Right lobe of liver (tissue), 6 donors: Measurements from ENCODE around the gene OR11G2. TPM values are rescaled to one million over a fixed set of nuclear protein-coding genes. Genes with fewer than 3 reads are reported as not detected.
"Not testable (repeated sequence)": the region's sequence is repeated elsewhere in the genome, so short reads cannot be mapped to it uniquely, and the experiment has no call there.

ENCODE experiments used
- ATAC-seq, 4 donors: fragments of 200-7000 bp; cut with Tn5 transposase; one replicate each; pipeline ENCODE4 v1.9.1; 2020; ENCODE audit warnings: mild to moderate bottlenecking in 4 of 4, moderate library complexity in 4 of 4
- DNase-seq, 3 donors: peaks; one replicate each; pipeline ENCODE4 v3.0.0-alpha.2; 2020
- H3K27ac ChIP-seq, 3 donors: fragments of 200-600 bp; one replicate each; pipeline ENCODE4 v1.8.0; 2022
- H3K27me3 ChIP-seq, 2 donors: fragments of 200-600 bp; one replicate each; pipeline ENCODE4 v1.8.0; 2022
- H3K36me3 ChIP-seq, 4 donors: fragments of 200-600 bp; sonication (generic) in 1 of 4; one replicate each; pipeline versions ENCODE4 v1.5.1 to v1.8.0; 2017 to 2022; ENCODE audit warnings: control low read depth in 1 of 4
- H3K4me1 ChIP-seq, 4 donors: fragments of 200-600 bp; sonication (generic) in 1 of 4; one replicate each; pipeline versions ENCODE4 v1.5.1 to v1.8.0; 2017 to 2022; ENCODE audit warnings: control low read depth in 1 of 4
- H3K4me3 ChIP-seq, 3 donors: fragments of 200-600 bp; one replicate each; pipeline ENCODE4 v1.8.0; 2022
- H3K9me3 ChIP-seq, 4 donors: fragments of 200-600 bp; sonication (generic) in 1 of 4; one replicate each; pipeline versions ENCODE4 v1.5.1 to v1.8.0; 2017 to 2022; ENCODE audit warnings: control low read depth in 1 of 4
- CTCF ChIP-seq, 4 donors: fragments of 200-600 bp in 3 of 4; fragments of 450-650 bp in 1 of 4; IDR thresholded peaks; one replicate each; pipeline versions ENCODE4 v1.5.1 to v1.8.0; 2016 to 2022; ENCODE audit warnings: antibody characterized with exemption in 4 of 4, mild to moderate bottlenecking in 2 of 4
- POLR2A ChIP-seq: fragments of 450-650 bp; IDR thresholded peaks from one replicate; pipeline ENCODE4 v1.6.1; 2017; ENCODE audit warnings: antibody characterized with exemption, mild to moderate bottlenecking
- WGBS: methylation state at CpG from one replicate; pipeline ENCODE4 v1.1.6; 2018; ENCODE audit warnings: low coverage, low lambda C conversion rate; ENCODE audit not compliant: insufficient coverage; ENCODE audit errors: missing lambda C conversion rate; 5-methylcytosine and 5-hydroxymethylcytosine counted together
- intact Hi-C, 2 donors: fragments of 100-400 bp; cut with DNase I; formaldehyde crosslinking; loops; one replicate each; pipeline versions ENCODE4 v1.11.2 to v1.14.1; 2022
- total RNA-seq, 6 experiments: library from RNA; depleted of rRNA in 2 of 6; stranded (reverse); fragments of >200 nt in 2 of 6; fragmentation: NEBNext Ultra II Directional in 3 of 6; extraction: Animal tissue kit (Norgen Biotek cat#: 25700) in 3 of 6; gene quantifications; one replicate each; pipeline versions ENCODE4 v1.1.0 to v1.2.4, GENCODE V29; 2016 to 2023
- donor health status: DM: no; HTN: yes; CAD: no.
- donor health status: DM: no; HTN: no; CAD: no.
- donor health status: DM: no; HTN: no; CAD: no.
- donor health status: DM: no; HTN: yes; CAD: no.
- donor health status: DM: no; HTN: yes; CAD: no.

Gene OR11G2
- total RNA-seq, 6 experiments from 2014 or later, result not detected

- ATAC-seq, result no peak
- intact Hi-C loops, result no loop called here
- no peak overlapping the region for H3K27ac ChIP-seq
Observed at GRCh38 chr14:20184181-20184580, 6.5 kb upstream of the OR11G2 start.

GRCh38 chr14:20191396-20191795 is 700 bp downstream of the OR11G2 start:
- DNase-seq, result no peak
- no peak for ATAC-seq
- no peaks in the 10 kb centered on the region for H3K27me3 ChIP-seq
- H3K4me3 ChIP-seq, result no peak overlapping the region
- no peaks in the 10 kb centered on the region for H3K36me3 ChIP-seq
- H3K27ac ChIP-seq, result no peak overlapping the region
- H3K9me3 ChIP-seq, result no peaks in the 10 kb centered on the region
- 48% methylated on average over 3 of the region's 3 CpGs for WGBS
- no peak for TF ChIP-seq CTCF (IDR thresholded peaks at IDR 0.05)
- no peak for TF ChIP-seq POLR2A
- H3K4me1 ChIP-seq, result no peaks in the 10 kb centered on the region
- intact Hi-C loops, result no loop called here

More at GRCh38 chr14:20184181-20184580, 6.5 kb upstream of the OR11G2 start:
- TF ChIP-seq POLR2A, result no peak
- no peaks in the 10 kb centered on the region for H3K36me3 ChIP-seq
- WGBS, result 46% methylated on average over 4 of the region's 5 CpGs
- no peaks in the 10 kb centered on the region for H3K9me3 ChIP-seq
- H3K4me3 ChIP-seq, result no peak overlapping the region
- no peaks in the 10 kb centered on the region for H3K27me3 ChIP-seq
- no peaks in the 10 kb centered on the region for H3K4me1 ChIP-seq
- DNase-seq, result no peak

GRCh38 chr14:20194101-20194500 is 3.4 kb downstream of the OR11G2 start:
- no peak for DNase-seq
- no peak overlapping the region for H3K27ac ChIP-seq
- TF ChIP-seq POLR2A, result no peak
- TF ChIP-seq CTCF (IDR thresholded peaks at IDR 0.05), result no peak

GRCh38 chr14:20195170-20195569 is 4.5 kb downstream of the OR11G2 start:
- H3K27ac ChIP-seq, H3K36me3 ChIP-seq, H3K9me3 ChIP-seq, DNase-seq, H3K4me3 ChIP-seq, H3K4me1 ChIP-seq, intact Hi-C loops, H3K27me3 ChIP-seq, ATAC-seq: not testable (repeated sequence)
- WGBS, result 46% methylated on average over 5 of the region's 6 CpGs

More at GRCh38 chr14:20194101-20194500, 3.4 kb downstream of the OR11G2 start:
- intact Hi-C loops, result no loop called here
- Histone ChIP-seq H3K36me3 (no peaks in the 10 kb centered on the region), H3K9me3 (no peaks in the 10 kb centered on the region), H3K27me3 (no peaks in the 10 kb centered on the region), H3K4me3 (no peak overlapping the region), H3K4me1 (no peaks in the 10 kb centered on the region)
- ATAC-seq, result no peak

- ATAC-seq (no peak), DNase-seq (no peak)
- WGBS, result 9% methylated on average over 2 of the region's 2 CpGs
Observed at GRCh38 chr14:20195911-20196310, 5.2 kb downstream of the OR11G2 start.

More at GRCh38 chr14:20195911-20196310, 5.2 kb downstream of the OR11G2 start:
- Histone ChIP-seq H3K27me3 (no peaks in the 10 kb centered on the region), H3K36me3 (no peaks in the 10 kb centered on the region), H3K9me3 (no peaks in the 10 kb centered on the region), H3K4me3 (no peak overlapping the region), H3K27ac (no peak overlapping the region), H3K4me1 (no peaks in the 10 kb centered on the region)
- TF ChIP-seq CTCF (IDR thresholded peaks at IDR 0.05), result no peak
- no peak for TF ChIP-seq POLR2A
- intact Hi-C loops, result no loop called here
